KG1 (cell line): ENCODE data around the gene GFI1B.
A peak's percentile ranks its signal among the peaks of the same experiment; 100 is the strongest.
"Not testable (repeated sequence)": the region's sequence is repeated elsewhere in the genome, so short reads cannot be mapped to it uniquely, and the experiment has no call there.

Experiments used
- DNase-seq: peaks from one replicate; lab custom pipeline; 2025; lab: John Stamatoyannopoulos, UW

GFI1B gene

DNA sequence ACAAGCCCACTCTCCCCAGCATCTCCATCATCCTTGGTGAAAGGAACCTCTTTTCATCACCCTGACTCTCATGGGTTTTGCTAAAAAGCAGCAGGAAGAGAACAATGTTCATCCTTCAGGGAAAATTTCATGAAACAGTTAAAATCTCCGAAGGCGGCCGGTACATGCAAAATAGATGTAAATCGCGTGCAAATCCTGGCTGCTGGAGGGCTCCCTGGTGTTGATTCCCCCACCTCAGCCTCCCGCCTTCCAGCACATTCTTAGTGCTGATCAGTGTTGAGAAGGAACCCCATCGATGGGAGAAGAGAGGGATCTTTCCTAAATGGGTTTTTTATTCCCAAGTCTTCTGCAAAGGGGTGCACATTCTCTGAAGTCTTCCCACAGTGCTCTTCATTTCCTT lies 8.7 kb upstream of the GFI1B start:
- DNase-seq, result no peak

GRCh38 chr9:132970324-132971062 lies 8.0 kb upstream of the GFI1B start:
- DNase-seq, result no peak

DNA sequence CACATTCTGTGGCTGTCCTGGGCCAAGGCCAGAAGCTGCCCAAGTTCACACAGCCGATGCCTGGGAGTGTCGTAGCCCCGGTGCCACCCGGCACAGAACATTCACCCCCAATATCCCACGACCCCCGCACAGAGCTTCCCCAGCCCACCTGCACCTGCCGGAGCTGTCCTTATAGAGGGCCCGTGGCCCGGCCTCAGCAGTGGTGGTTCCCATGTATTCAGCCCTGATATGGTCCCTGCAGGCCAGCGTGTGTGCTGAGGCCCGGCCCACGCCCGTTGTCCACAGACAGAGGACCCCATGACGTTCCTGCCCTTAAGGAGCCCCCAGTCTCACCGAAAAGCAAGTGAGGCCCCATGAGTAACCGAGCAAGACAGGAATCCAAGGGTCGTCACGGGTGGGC lies 5.3 kb upstream of the GFI1B start:
- DNase-seq, result no peak

DNA sequence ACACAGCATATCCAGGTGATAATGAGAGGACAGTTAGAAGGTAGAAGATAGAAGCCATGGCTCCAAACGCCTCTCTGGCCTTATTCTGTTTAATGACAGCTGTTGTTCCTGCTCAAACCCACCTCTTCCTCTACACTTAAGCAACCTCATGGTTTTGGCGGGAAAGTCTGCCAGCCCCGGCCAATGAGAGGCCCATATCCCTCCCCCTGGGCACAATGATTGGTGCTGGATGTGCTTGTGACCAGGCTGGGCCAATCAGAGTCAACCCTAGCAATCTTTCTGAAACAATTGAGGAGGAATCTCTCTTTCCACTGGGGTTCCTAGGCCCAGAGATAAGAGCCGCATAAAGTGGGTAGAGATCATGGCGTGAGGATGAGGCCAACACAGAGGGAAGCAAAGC lies 4.8 kb upstream of the GFI1B start:
- DNase-seq, result no peak

- no peak for DNase-seq
Observed at GRCh38 chr9:132975961-132976360, 2.5 kb upstream of the GFI1B start.

- DNase-seq, result no peak
Observed at GRCh38 chr9:132976571-132976970, 1.9 kb upstream of the GFI1B start.

DNA sequence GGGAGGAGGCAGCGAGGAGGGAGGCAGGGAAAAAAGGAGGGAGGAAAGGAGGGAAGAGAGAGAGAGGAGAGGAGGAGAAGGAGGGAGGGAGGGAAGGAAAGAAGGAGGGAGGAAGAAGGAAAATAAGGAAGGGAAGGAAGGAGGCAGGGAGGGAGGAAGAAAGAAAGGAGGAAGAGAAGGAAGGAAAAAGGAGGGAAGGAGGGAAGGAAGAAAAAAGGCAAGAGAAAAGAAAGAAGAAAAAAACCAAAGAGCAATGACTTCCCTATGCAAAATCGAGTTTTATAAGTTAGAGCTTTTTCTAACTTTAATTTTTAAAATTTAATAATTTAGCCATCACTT lies 413 bp upstream of the GFI1B start:
- no peak for DNase-seq

DNA sequence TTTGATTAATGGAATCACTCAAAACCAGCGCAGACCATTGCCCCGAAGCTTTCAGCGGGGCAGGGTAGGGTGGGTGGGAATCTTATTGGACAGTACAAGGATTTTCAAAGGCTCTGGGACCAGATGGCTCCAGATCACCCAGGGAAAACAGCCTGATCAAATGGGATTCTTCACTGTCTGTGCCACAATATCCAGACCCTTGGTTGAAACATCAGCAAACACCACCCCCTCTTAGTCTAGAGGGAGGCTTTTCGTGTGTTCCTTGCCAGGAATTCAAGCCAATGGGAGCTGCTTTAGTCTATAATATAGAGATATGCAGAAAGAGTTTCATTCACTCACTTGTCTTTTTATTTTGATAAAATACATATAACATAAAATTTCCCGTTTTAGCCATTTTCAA lies 1.7 kb downstream of the GFI1B start:
- no peak for DNase-seq

DNA sequence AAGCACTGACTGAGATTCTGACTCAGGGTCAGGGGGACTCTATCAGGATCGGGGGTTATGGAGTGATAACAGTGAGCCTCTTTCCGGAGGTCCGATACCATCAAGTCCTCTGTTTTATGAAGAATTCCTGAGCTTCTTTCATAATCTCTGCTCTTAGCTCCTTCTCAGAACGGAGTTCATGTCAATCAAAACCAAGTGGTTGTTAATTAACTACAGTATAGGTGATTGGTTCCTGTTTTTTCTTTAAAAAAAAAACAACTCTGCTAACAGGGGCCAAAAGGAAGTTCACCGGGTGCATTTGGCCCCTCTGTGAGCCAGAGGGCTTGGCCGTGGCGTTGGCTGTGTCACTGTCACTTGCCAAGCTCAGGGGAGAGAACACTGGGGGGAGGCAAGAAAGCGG lies 4.0 kb downstream of the GFI1B start:
- DNase-seq, result no peak

DNA sequence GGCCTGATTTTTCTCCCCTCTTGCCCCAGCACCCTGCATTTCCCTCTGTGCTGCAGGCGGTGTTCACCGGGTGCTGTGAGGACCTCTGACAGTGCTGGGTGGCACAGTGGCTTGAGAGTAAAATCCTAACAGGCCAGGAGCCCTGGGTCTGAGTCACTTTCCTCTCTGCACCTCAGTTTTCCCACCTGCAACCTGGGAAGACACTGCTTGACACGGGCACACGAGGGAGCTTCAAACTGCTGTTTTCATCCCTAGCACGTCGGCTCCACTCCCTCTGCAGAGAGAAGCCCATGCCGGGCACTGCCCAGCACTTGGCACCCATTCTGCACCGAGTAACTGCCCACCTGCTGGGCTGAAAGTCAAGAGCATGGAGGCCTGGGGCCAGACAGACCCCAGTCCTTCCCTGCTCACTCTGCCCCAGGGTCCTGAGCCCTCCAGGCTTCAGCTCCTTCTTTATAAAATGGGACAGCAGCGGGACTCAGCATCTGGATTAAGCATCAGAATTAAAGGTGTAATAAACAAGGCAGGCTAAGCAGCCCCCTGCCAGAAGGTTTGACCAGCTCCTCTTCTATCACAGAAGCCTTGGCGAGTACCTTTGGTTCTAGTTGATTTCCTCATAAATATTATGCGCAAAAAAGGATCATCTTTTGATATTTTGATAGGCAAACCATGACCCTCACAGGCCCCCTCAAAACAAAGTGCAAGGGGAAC lies 5.2 kb downstream of the GFI1B start:
- DNase-seq, result no peak

DNA sequence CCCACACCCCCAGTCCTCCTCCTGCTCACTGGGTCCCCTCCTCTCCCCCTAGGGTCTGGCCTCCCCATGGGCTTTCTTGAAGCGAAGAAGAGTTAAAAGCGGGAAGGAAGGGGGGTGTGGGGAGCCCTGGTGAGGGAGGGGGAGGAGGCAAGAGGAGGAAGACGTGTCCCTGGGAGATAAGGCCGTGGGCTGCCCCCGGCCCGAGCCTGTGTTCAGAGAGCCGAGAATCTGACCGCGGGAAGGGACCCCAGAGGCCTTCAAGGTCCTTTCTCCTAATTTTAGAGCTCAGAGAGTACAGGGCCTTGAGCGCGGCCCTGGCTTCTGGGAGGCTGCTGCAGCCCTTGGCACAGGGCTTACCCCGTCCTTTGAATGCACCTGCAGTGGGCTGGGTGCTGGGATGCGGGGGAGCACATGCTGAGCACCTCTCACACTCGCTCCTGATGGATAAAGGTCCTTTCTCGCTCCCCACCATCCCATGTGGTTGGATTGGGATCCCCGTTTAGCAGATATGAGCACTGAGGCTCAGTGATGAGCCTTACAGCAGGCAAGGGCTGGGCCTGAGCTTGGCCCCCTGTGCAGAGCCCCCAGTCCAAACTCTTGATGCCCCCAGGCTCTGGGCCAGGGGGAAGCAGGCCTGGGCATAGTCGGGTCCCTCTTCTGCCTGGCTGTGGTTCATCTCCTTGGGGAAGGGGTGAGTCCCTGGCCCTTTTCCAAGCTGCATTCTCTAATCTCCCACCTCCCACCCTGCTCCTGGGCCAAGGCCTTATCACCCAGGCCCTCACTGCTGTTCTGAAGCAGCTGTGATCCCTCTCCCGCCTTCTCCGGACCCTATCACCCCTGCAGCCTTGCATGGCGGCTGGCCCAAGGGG lies 5.9 kb downstream of the GFI1B start:
- DNase-seq, result peak; percentile 54

GRCh38 chr9:132985071-132985350 lies 6.5 kb downstream of the GFI1B start:
- no peak for DNase-seq

DNA sequence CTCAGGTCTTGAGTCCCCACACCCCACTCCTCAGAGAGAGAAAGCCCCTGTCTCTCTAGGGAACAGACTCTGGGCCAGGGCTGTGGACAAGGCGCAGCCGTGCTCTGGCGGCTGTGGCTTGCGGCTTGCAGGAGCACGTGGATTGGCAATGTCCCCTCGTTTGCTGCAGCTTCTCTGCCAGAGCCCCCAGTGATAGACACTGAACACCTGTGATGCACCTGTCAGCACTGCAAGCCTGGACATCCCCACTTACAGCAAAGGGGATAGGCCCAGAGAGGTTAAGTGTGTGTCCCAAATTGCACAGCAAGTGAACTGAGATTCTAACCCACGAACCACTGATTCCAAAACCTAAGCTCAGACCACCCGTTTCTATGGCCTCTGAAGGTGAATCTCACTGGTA lies 7.0 kb downstream of the GFI1B start:
- no peak for DNase-seq

- DNase-seq, result no peak
Observed at GRCh38 chr9:132986114-132986513, 7.6 kb downstream of the GFI1B start.

DNA sequence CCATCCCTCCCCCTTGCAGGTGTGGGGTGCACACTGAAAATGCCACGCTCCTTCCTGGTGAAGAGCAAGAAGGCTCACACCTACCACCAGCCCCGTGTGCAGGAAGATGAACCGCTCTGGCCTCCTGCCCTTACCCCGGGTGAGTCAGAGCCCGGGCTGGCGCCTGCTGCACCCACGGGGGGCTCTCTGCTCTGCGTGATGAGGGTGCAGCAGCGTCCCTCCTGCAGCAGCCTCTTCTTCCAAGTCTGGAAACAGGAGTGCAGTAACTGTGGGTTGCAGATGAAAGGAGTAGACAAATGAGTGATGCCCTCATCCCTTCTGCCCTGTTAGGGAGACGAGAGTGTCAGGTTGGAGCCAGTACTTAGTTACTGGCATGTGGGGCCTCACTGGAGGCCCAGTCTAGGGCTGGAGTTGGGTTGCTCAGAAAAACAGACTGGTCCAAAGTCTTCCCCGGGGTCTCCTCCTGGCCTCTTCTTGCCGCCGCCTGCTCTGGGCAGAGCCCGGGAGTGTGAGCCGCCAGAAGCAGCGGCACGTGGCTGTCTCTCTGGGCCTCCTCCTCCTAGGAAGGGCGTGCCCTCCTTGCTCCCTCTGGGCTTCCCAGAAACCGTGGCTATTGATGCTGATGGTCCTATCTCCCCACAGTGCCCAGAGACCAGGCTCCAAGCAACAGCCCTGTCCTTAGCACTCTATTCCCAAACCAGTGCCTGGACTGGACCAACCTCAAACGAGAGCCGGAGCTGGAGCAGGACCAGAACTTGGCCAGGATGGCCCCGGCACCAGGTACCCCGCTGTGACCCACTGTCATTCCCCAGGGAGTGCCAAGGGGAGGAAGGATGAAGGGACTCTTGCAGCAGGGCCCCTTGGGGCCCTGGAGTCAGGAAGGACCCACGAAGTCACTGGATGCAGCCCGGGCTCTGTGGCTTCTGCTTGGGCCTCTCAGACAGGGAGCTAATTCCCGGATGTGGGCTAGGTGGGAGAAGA lies 8.4 kb downstream of the GFI1B start:
- DNase-seq, result no peak

DNA sequence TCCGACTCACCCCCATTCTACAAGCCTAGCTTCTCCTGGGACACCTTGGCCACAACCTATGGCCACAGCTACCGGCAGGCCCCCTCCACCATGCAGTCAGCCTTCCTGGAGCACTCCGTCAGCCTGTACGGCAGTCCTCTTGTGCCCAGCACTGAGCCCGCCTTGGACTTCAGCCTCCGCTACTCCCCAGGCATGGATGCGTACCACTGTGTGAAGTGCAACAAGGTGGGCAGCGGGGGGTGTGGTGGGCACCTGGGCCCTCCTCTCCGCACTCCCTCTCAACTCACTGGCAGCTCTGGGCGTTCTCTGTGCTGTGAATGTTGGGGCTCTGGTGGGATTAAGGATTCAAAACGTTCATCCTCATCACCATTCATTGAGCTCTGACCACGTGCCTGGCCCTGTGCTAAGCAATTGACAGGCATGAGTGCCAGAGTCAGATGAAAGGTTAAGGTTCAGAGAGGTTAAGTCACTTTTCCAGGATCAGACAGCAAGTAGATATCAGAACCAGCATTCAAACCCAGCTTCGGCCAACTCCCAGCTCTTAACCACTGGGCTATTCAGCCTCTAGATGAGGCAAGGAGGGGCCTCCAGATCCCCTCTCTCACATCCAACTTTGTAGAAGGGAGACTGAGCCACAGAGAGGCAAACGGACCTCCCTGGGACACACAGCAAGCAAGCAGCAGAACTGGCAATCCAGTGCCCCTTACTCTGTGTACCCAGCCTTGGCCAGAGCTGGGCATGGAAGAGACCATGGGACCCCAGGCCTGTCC lies 9.9 kb downstream of the GFI1B start:
- no peak for DNase-seq

DNA sequence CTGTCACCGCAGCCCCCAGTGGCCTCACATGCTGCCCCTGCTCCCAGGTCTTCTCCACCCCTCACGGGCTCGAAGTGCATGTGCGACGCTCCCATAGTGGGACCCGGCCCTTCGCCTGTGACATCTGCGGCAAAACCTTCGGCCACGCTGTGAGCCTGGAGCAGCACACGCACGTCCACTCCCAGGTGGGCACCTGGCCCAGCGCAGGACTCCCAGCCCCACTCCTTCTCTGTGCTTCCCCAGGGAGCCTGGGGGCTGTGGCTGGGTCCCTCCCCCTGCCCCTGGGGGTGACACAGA lies 10.5 kb downstream of the GFI1B start:
- DNase-seq, result no peak

- no peak for DNase-seq
Observed at GRCh38 chr9:132989414-132989996, 11.0 kb downstream of the GFI1B start.

DNA sequence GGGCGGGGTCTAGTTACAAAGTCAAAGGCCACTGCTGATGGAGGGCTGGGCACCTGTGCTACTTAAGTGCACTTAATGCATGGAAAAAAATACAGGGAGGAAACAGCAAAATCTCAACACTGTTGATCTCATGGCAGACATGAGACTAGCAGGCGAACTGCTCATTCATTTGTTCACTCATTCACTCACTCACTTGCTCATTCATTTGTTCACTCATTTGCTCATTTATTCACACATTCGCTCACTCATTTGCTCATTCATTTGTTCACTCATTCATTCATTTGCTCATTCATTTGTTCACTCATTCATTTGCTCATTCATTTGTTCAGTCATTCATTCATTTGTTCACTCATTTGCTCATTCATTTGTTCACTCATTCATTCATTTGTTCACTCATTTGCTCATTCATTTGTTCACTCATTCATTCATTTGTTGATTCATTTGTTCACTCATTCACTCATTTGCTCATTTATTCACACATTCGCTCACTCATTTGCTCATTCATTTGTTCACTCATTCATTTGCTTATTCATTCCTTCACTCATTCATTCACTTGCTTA lies 11.6 kb downstream of the GFI1B start:
- DNase-seq, result not testable (repeated sequence)

- no peak for DNase-seq
Observed at GRCh38 chr9:132990781-132991180, 12.3 kb downstream of the GFI1B start.
